Thoracic aorta (tissue), 2 donors: Measurements from ENCODE around the gene FAM163A. TPM values are rescaled to one million over a fixed set of nuclear protein-coding genes. Genes with fewer than 3 reads are reported as not detected.

Source experiments
- ATAC-seq: fragments of 150-250 bp; one replicate; pipeline ENCODE4 v1.8.0; 2017; ENCODE audit warnings: low read depth; ENCODE audit not compliant: insufficient number of reproducible peaks, low FRiP score
- DNase-seq: peaks from one replicate; pipeline ENCODE4 v3.0.0-alpha.2; 2020; ENCODE audit warnings: low spot score
- H3K27ac ChIP-seq, 2 donors: fragments of 200-600 bp; sonication (generic); 1 replicate in 1 of 2; 2 replicates in 1 of 2; pipeline ENCODE4 v1.5.1; 2016; ENCODE audit warnings: mild to moderate bottlenecking in 2 of 2, moderate library complexity in 2 of 2
- H3K27me3 ChIP-seq: fragments of 200-600 bp; sonication (generic); replicated peaks from 2 replicates; pipeline ENCODE4 v1.6.0; 2016; ENCODE audit warnings: mild to moderate bottlenecking; ENCODE audit not compliant: insufficient read depth
- H3K36me3 ChIP-seq: fragments of 200-600 bp; sonication (generic); one replicate; pipeline ENCODE4 v1.5.1; 2016
- H3K4me1 ChIP-seq, 2 donors: fragments of 200-600 bp; sonication (generic); 1 replicate in 1 of 2; 2 replicates in 1 of 2; pipeline versions ENCODE4 v1.5.1 to v1.6.0; 2016; ENCODE audit warnings: low read depth in 2 of 2, mild to moderate bottlenecking in 1 of 2; ENCODE audit not compliant: control insufficient read depth in 1 of 2
- H3K4me3 ChIP-seq: fragments of 200-600 bp; sonication (generic); 2 replicates; pipeline ENCODE4 v1.5.1; 2016; ENCODE audit warnings: mild to moderate bottlenecking
- H3K9me3 ChIP-seq: fragments of 200-600 bp; sonication (generic); 2 replicates; pipeline ENCODE4 v1.5.1; 2016
- total RNA-seq, 2 donors: library from RNA; depleted of rRNA; stranded (reverse); fragments of >200 nt; gene quantifications; one replicate each; pipeline versions ENCODE4 v1.1.0 to v1.2.3, GENCODE V29; 2016
- TF ChIP-seq, protein P1 (sequence below): fragments of 200-600 bp; sonication (generic); IDR thresholded peaks from one replicate; pipeline ENCODE4 v1.5.1; 2019; ENCODE audit warnings: antibody characterized with exemption

Gene FAM163A
- total RNA-seq, 2 donors from 2014 or later = not detected

GRCh38 chr1:179744401-179745130 lies 1.5 kb downstream of the FAM163A start:
- ATAC-seq (no peak), DNase-seq (no peak)
- TF ChIP-seq, protein P1, sequence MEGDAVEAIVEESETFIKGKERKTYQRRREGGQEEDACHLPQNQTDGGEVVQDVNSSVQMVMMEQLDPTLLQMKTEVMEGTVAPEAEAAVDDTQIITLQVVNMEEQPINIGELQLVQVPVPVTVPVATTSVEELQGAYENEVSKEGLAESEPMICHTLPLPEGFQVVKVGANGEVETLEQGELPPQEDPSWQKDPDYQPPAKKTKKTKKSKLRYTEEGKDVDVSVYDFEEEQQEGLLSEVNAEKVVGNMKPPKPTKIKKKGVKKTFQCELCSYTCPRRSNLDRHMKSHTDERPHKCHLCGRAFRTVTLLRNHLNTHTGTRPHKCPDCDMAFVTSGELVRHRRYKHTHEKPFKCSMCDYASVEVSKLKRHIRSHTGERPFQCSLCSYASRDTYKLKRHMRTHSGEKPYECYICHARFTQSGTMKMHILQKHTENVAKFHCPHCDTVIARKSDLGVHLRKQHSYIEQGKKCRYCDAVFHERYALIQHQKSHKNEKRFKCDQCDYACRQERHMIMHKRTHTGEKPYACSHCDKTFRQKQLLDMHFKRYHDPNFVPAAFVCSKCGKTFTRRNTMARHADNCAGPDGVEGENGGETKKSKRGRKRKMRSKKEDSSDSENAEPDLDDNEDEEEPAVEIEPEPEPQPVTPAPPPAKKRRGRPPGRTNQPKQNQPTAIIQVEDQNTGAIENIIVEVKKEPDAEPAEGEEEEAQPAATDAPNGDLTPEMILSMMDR = no peak
- Histone ChIP-seq H3K27me3 (peaks cover 5% of the 10 kb centered on the region), H3K9me3 (no peaks in the 10 kb centered on the region), H3K27ac (no peak overlapping the region), H3K4me1 (peaks cover 5 to 20% of the 10 kb centered on the region in 2 donors), H3K36me3 (no peaks in the 10 kb centered on the region), H3K4me3 (peak overlapping the region; percentile 46)

DNA sequence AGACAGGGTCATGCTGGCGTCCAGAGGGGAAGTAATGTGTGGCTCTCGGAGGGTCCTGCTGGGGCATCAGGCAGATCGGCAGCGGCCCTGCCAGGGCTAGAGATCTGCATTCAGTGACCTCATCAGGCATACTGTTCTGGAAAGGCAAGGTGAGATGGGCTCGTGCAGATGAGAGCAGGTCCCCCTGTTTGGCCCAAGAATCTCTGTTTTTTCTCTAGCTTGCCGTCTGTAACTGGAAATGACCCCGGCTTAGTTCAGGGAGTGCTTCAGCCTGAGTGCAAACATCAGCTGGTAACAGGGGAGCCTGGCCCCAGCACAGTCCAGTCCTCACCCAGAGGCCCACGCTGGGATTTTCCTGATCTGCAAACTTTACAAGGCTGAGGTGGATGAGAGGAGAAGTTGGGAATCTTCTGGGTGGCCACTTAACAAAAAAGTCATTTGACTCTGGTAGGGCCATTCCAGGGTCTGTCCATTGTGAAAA lies 2.1 kb downstream of the FAM163A start:
- peaks cover 5% of the 10 kb centered on the region for H3K27me3 ChIP-seq
- TF ChIP-seq, protein P1 = no peak
- H3K27ac ChIP-seq = no peak overlapping the region
- H3K9me3 ChIP-seq = no peaks in the 10 kb centered on the region
- ATAC-seq (no peak), DNase-seq (no peak)
- peaks cover 5 to 20% of the 10 kb centered on the region in 2 donors for H3K4me1 ChIP-seq
- H3K4me3 ChIP-seq = no peak overlapping the region
- no peaks in the 10 kb centered on the region for H3K36me3 ChIP-seq

DNA sequence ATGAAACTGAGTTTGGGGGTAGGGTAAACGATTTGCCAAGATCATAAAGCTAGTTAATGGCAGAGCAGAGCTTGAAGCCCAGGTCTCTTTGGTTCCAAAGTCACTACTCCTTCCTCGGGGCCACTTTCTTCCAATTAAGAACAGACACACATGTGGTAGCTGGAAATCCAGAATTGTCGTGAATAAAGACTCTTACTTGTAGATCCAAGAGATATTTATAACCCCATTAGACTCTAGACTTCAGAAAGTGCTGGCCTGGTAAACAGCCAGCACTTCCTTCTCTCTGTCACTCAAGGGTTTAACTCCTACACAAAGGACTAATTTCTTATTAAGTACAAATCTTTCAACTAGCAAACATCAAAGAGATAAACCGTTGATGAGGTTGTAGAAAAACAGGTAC lies 2.7 kb downstream of the FAM163A start:
- no peak for ATAC-seq
- no peak for DNase-seq
- Histone ChIP-seq H3K4me3 (no peak overlapping the region), H3K4me1 (peaks cover 5 to 20% of the 10 kb centered on the region in 2 donors), H3K27ac (no peak overlapping the region), H3K36me3 (no peaks in the 10 kb centered on the region), H3K27me3 (peaks cover 5% of the 10 kb centered on the region), H3K9me3 (no peaks in the 10 kb centered on the region)
- TF ChIP-seq, protein P1 = no peak

- ATAC-seq = no peak
Observed at GRCh38 chr1:179747611-179748010, 4.5 kb downstream of the FAM163A start.

DNA sequence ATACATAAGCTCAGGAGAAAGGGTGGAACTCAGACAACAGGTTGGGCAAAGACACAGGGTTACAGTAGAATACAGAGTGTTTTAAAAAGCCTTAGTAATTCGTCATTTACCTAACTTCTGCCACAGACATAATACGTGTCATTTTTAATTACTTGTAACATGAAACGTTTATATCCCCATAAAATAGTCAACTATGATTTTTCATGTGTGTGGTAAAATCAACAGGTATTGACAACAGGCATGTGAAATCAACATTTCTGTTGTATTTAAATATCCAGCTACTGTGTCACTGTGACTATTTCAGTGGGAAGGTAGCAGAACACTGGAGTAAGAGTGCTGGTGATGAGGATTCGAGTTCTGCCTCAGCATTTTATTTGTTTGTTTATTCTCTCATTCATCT lies 5.7 kb downstream of the FAM163A start:
- Histone ChIP-seq H3K36me3 (no peaks in the 10 kb centered on the region), H3K27me3 (no peaks in the 10 kb centered on the region), H3K9me3 (no peaks in the 10 kb centered on the region), H3K4me3 (no peak overlapping the region), H3K4me1 (peaks cover 3 to 5% of the 10 kb centered on the region in 2 donors), H3K27ac (no peak overlapping the region)
- TF ChIP-seq, protein P1 = no peak
- DNase-seq = no peak
- ATAC-seq = no peak

More at GRCh38 chr1:179747611-179748010, 4.5 kb downstream of the FAM163A start:
- TF ChIP-seq, protein P1 = no peak
- DNase-seq = no peak
- Histone ChIP-seq H3K27me3 (peaks cover 2% of the 10 kb centered on the region), H3K4me1 (peaks cover 5 to 17% of the 10 kb centered on the region in 2 donors), H3K27ac (no peak overlapping the region), H3K36me3 (no peaks in the 10 kb centered on the region), H3K9me3 (no peaks in the 10 kb centered on the region), H3K4me3 (no peak overlapping the region)
